H1 (cell line): Measurements from ENCODE around the gene CLIP4. TPM values are rescaled to one million over a fixed set of nuclear protein-coding genes. Genes with fewer than 3 reads are reported as not detected.

Experiments
- CTCF ChIA-PET: fragments of 300-600 bp; sonication (Branson Sonifier 250); formaldehyde crosslinking; loops from one replicate; lab custom pipeline; 2021; ENCODE audit not compliant: partially characterized antibody; lab: Charles Lee
- POLR2A ChIA-PET: fragments of 300-600 bp; sonication (Branson Sonifier 250); formaldehyde crosslinking; loops from one replicate; lab custom pipeline; 2021; ENCODE audit warnings: inconsistent platforms; ENCODE audit not compliant: partially characterized antibody; lab: Charles Lee
- DNase-seq, 2 experiments: peaks; one replicate each; pipeline versions ENCODE4 v3.0.0 to v3.0.0-alpha.2; 2010 to 2022; ENCODE audit warnings: low spot score in 2 of 2, low read depth in 1 of 2, mixed read lengths in 1 of 2
- FAIRE-seq: peaks from 2 replicates; lab custom pipeline; 2011; peaks lifted over from hg19 to GRCh38; lab: Jason Lieb, UNC
- H2AFZ ChIP-seq: 2 replicates; pipeline ENCODE4 v1.8.1; 2012; ENCODE audit warnings: low read length, inconsistent platforms
- H2AK5ac ChIP-seq: 2 replicates; pipeline ENCODE4 v1.6.1; 2013; ENCODE audit warnings: low read depth, low read length
- H2BK120ac ChIP-seq: replicated peaks from 2 replicates; pipeline ENCODE3; 2013; ENCODE audit warnings: low read depth, low read length, inconsistent platforms
- H2BK12ac ChIP-seq: 2 replicates; pipeline ENCODE4 v1.6.1; 2013; ENCODE audit warnings: low read depth, low read length
- H2BK15ac ChIP-seq: 2 replicates; pipeline ENCODE4 v1.6.1; 2013; ENCODE audit warnings: low read length
- H2BK20ac ChIP-seq: 2 replicates; pipeline ENCODE4 v1.6.1; 2013; ENCODE audit warnings: low read length
- H2BK5ac ChIP-seq: 2 replicates; pipeline ENCODE4 v1.6.1; 2013; ENCODE audit warnings: low read depth, low read length
- H3K14ac ChIP-seq: 2 replicates; pipeline ENCODE4 v1.6.1; 2013; ENCODE audit warnings: inconsistent platforms; ENCODE audit not compliant: insufficient read length
- H3K18ac ChIP-seq: 2 replicates; pipeline ENCODE4 v1.6.1; 2013; ENCODE audit warnings: low read length; ENCODE audit errors: extremely low read depth
- H3K23ac ChIP-seq: 2 replicates; pipeline ENCODE4 v1.6.1; 2013; ENCODE audit warnings: inconsistent platforms; ENCODE audit not compliant: insufficient read length
- H3K23me2 ChIP-seq: 2 replicates; pipeline ENCODE4 v1.6.1; 2013; ENCODE audit warnings: low read depth, low read length
- H3K27ac ChIP-seq: 2 replicates; pipeline ENCODE4 v1.6.1; 2011; ENCODE audit warnings: low read depth, low read length, inconsistent platforms
- H3K27me3 ChIP-seq, 4 experiments: replicated peaks in 1 of 4; 1 replicate in 1 of 4; 2 replicates in 3 of 4; pipeline versions ENCODE4 v1.6.1 to v1.8.1; 2011 to 2013; ENCODE audit warnings: low read length in 3 of 4, mild to moderate bottlenecking in 3 of 4, inconsistent platforms in 2 of 4, mixed read lengths in 2 of 4, moderate library complexity in 1 of 4; ENCODE audit not compliant: control insufficient read depth in 3 of 4, insufficient read depth in 3 of 4; ENCODE audit errors: extremely low read depth in 1 of 4
- H3K36me3 ChIP-seq, 4 experiments: 2 replicates each; pipeline versions ENCODE4 v1.6.1 to v1.8.1; 2011 to 2013; ENCODE audit warnings: mild to moderate bottlenecking in 4 of 4, low read length in 3 of 4, moderate library complexity in 2 of 4, control low read depth in 1 of 4, inconsistent platforms in 1 of 4; ENCODE audit not compliant: insufficient read depth in 4 of 4, control insufficient read depth in 2 of 4
- H3K4ac ChIP-seq: replicated peaks from 2 replicates; pipeline ENCODE3; 2013; ENCODE audit warnings: low read length, low read depth, mixed read lengths, inconsistent platforms; ENCODE audit not compliant: insufficient read length
- H3K4me1 ChIP-seq, 4 experiments: replicated peaks in 1 of 4; 1 replicate in 1 of 4; 2 replicates in 3 of 4; pipeline versions ENCODE4 v1.6.1 to v1.8.1; 2011 to 2013; ENCODE audit warnings: low read length in 3 of 4, inconsistent platforms in 2 of 4, mixed read lengths in 1 of 4; ENCODE audit not compliant: insufficient read depth in 4 of 4, control insufficient read depth in 3 of 4
- H3K4me2 ChIP-seq, 2 experiments: 2 replicates each; pipeline versions ENCODE4 v1.6.1 to v1.8.1; 2011 to 2013; ENCODE audit warnings: low read depth in 2 of 2, low read length in 2 of 2, control low read depth in 1 of 2, inconsistent platforms in 1 of 2, mild to moderate bottlenecking in 1 of 2; ENCODE audit not compliant: insufficient read depth in 1 of 2
- H3K4me3 ChIP-seq, 4 experiments: fragments of 200-600, 300-600 bp in 1 of 4; sonication (generic), shearing (Covaris generic), sonication (Bioruptor Twin) in 1 of 4; 2 replicates each; pipeline versions ENCODE4 v1.5.1 to v1.8.1; 2011 to 2016; ENCODE audit warnings: low read length in 4 of 4, low read depth in 3 of 4, control low read depth in 2 of 4, inconsistent platforms in 2 of 4, mild to moderate bottlenecking in 2 of 4, mixed read lengths in 1 of 4, moderate library complexity in 1 of 4; ENCODE audit not compliant: insufficient read depth in 2 of 4; ENCODE audit errors: extremely low read depth in 1 of 4
- H3K56ac ChIP-seq: replicated peaks from 2 replicates; pipeline ENCODE3; 2013; ENCODE audit warnings: low read depth, mild to moderate bottlenecking, mixed read lengths, low read length, inconsistent platforms; ENCODE audit not compliant: insufficient read length
- H3K79me1 ChIP-seq: 2 replicates; pipeline ENCODE4 v1.6.1; 2013; ENCODE audit warnings: low read depth, low read length, control low read depth
- H3K79me2 ChIP-seq, 2 experiments: 2 replicates each; pipeline versions ENCODE4 v1.6.1 to v1.8.1; 2012 to 2013; ENCODE audit warnings: low read length in 2 of 2, mild to moderate bottlenecking in 2 of 2, inconsistent platforms in 1 of 2; ENCODE audit not compliant: insufficient read depth in 2 of 2, control insufficient read depth in 1 of 2
- H3K9ac ChIP-seq, 4 experiments: replicated peaks in 1 of 4; 1 replicate in 1 of 4; 2 replicates in 3 of 4; pipeline versions ENCODE4 v1.6.1 to v1.8.1; 2011 to 2013; ENCODE audit warnings: low read depth in 3 of 4, low read length in 3 of 4, control low read depth in 2 of 4, mild to moderate bottlenecking in 2 of 4, moderate library complexity in 2 of 4, inconsistent platforms in 1 of 4; ENCODE audit errors: extremely low read depth in 1 of 4
- H3K9me3 ChIP-seq, 2 experiments: 2 replicates each; pipeline versions ENCODE4 v1.6.1 to v1.8.1; 2012 to 2013; ENCODE audit warnings: mild to moderate bottlenecking in 2 of 2, moderate library complexity in 2 of 2, control low read depth in 1 of 2, inconsistent platforms in 1 of 2, low read depth in 1 of 2, low read length in 1 of 2, mixed read lengths in 1 of 2; ENCODE audit not compliant: insufficient read depth in 2 of 2
- H4K20me1 ChIP-seq, 2 experiments: replicated peaks in 1 of 2; 2 replicates each; pipeline versions ENCODE3 to v1.8.1; 2011 to 2013; ENCODE audit warnings: inconsistent platforms in 2 of 2, low read length in 2 of 2, mild to moderate bottlenecking in 1 of 2; ENCODE audit not compliant: insufficient read depth in 2 of 2, control insufficient read depth in 1 of 2
- H4K5ac ChIP-seq: 2 replicates; pipeline ENCODE4 v1.6.1; 2013; ENCODE audit warnings: low read length, low read depth, mixed read lengths, inconsistent platforms; ENCODE audit not compliant: insufficient read length
- H4K8ac ChIP-seq: 2 replicates; pipeline ENCODE4 v1.8.0; 2013; ENCODE audit warnings: mild to moderate bottlenecking, moderate library complexity, low read length, inconsistent platforms; ENCODE audit not compliant: insufficient read depth; ENCODE audit errors: extremely low read depth
- H4K91ac ChIP-seq: replicated peaks from 2 replicates; pipeline ENCODE3; 2013; ENCODE audit warnings: low read length, mixed read lengths, inconsistent platforms; ENCODE audit not compliant: insufficient read length
- CEBPB ChIP-seq: IDR thresholded peaks from 2 replicates; pipeline ENCODE4 v1.6.1; 2012; ENCODE audit warnings: low read depth, low read length
- CREB1 ChIP-seq: IDR thresholded peaks from 2 replicates; pipeline ENCODE4 v1.6.1; 2012; ENCODE audit warnings: inconsistent platforms
- GTF2F1 ChIP-seq: IDR thresholded peaks from 2 replicates; pipeline ENCODE4 v1.6.1; 2012; ENCODE audit warnings: low read depth, low read length, improper control_type of control experiment, borderline replicate concordance
- KDM4A ChIP-seq: IDR thresholded peaks from one replicate; pipeline ENCODE4 v1.7.1; 2012; ENCODE audit warnings: low read depth, mild to moderate bottlenecking, moderate library complexity, low read length, inconsistent platforms; ENCODE audit not compliant: severe bottlenecking
- MAX ChIP-seq: IDR thresholded peaks from 2 replicates; pipeline ENCODE4 v1.6.1; 2012; ENCODE audit warnings: inconsistent platforms
- NANOG ChIP-seq: IDR thresholded peaks from 2 replicates; pipeline ENCODE4 v1.6.1; 2011; ENCODE audit warnings: low read length, low read depth, mild to moderate bottlenecking, inconsistent platforms; ENCODE audit not compliant: insufficient read depth, poor library complexity, severe bottlenecking
- POLR2A ChIP-seq, 2 experiments: IDR thresholded peaks; 1 replicate in 1 of 2; 2 replicates in 1 of 2; pipeline ENCODE4 v1.6.1; 2011; ENCODE audit warnings: low read depth in 2 of 2, low read length in 2 of 2, mild to moderate bottlenecking in 2 of 2; ENCODE audit errors: control extremely low read depth in 1 of 2
- RBBP5 ChIP-seq: IDR thresholded peaks from 2 replicates; pipeline ENCODE4 v1.7.1; 2012; ENCODE audit warnings: low read depth, mild to moderate bottlenecking, inconsistent platforms, low read length, moderate library complexity, borderline replicate concordance
- RNF2 ChIP-seq: fragments of 200-900, 300-1000 bp; sonication (generic); IDR thresholded peaks from 2 replicates; pipeline ENCODE4 v1.7.1; 2016; ENCODE audit warnings: borderline replicate concordance, low read depth, mild to moderate bottlenecking, antibody characterized with exemption, low read length; ENCODE audit not compliant: poor library complexity, severe bottlenecking; ENCODE audit errors: missing control alignments
- SP1 ChIP-seq: IDR thresholded peaks from 2 replicates; pipeline ENCODE4 v1.6.1; 2011; ENCODE audit warnings: low read depth, low read length
- SRF ChIP-seq: IDR thresholded peaks from 2 replicates; pipeline ENCODE4 v1.6.1; 2011; ENCODE audit warnings: mild to moderate bottlenecking, low read depth, low read length, moderate library complexity
- TCF12 ChIP-seq: IDR thresholded peaks from 2 replicates; pipeline ENCODE4 v1.6.1; 2011; ENCODE audit warnings: low read depth, mild to moderate bottlenecking, low read length
- TEAD4 ChIP-seq: IDR thresholded peaks from 2 replicates; pipeline ENCODE4 v1.6.1; 2012; ENCODE audit warnings: low read depth, low read length, inconsistent platforms, mixed read lengths
- WGBS, 2 experiments: shearing (Covaris generic) in 1 of 2; methylation state at CpG; one replicate each; pipeline versions ENCODE4 v1.1.6 to v1.1.7; 2013 to 2015; ENCODE audit warnings: low lambda C conversion rate in 2 of 2, mixed read lengths in 2 of 2, inconsistent platforms in 1 of 2, low coverage in 1 of 2, missing lambda C conversion rate in 1 of 2; ENCODE audit not compliant: insufficient replicate concordance in 2 of 2, insufficient coverage in 1 of 2, insufficient read length in 1 of 2; ENCODE audit errors: extremely low coverage in 1 of 2, missing lambda C conversion rate in 1 of 2; 5-methylcytosine and 5-hydroxymethylcytosine counted together
- polyA plus RNA-seq, 7 experiments: library from polyadenylated mRNA; depleted of rRNA in 3 of 7; stranded (reverse) in 5 of 7; unstranded in 2 of 7; fragments of >200 nt in 5 of 7; fragments of 200-250 nt in 2 of 7; gene quantifications; 1 replicate in 5 of 7; 2 replicates in 1 of 7; 4 replicates in 1 of 7; pipeline versions ENCODE4 v1.2.1 to v1.2.3, GENCODE V29; 2011 to 2013; ENCODE audit warnings: missing spikeins in 2 of 7, mixed read lengths in 2 of 7
- total RNA-seq: library from RNA; stranded (reverse); fragmentation: NEBNext Ultra II Directional; extraction: Animal tissue kit (Norgen Biotek cat#: 25700); gene quantifications from 2 replicates; pipeline ENCODE4 v1.2.1, GENCODE V29; 2021

Gene CLIP4
- total and polyA plus RNA-seq, 2 of the 8 experiments (the other 6 are each of a cell fraction or from before 2014, with no cell fraction given), result 0.08 to 0.09 TPM

DNA sequence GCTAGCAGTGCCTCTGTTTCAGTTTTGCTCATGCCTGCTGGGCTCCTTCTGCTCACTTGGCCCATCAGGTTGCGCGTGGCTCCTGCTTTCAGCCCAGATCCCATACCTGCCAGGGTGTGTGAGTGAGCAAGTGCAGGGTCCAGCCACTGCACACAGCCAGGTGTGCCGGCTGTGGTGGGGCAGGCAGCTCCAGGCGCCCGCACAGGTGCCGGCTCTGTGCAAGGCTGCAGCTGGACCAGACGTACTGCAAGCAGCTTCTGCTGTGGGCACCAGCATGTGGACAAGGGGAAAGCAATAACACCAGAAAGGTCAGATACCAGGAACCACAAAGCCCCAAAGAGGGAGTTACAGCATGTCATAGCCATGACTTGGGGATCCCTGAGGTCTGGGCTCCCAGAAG lies 35.3 kb upstream of the CLIP4 start:
- no peak for FAIRE-seq
- Histone ChIP-seq H3K9me3 (no peaks in the 10 kb centered on the region), H3K4me3 (no peak overlapping the region), H3K27ac (no peak overlapping the region), H2BK12ac (no peak overlapping the region), H3K4me2 (no peak overlapping the region), H3K56ac (no peak overlapping the region), H3K4ac (no peak overlapping the region), H3K79me1 (no peaks in the 10 kb centered on the region), H3K36me3 (no peaks in the 10 kb centered on the region), H3K9ac (no peak overlapping the region), H2BK5ac (no peak overlapping the region), H2BK20ac (no peak overlapping the region), H3K18ac (no peak overlapping the region), H3K79me2 (no peaks in the 10 kb centered on the region), H2BK120ac (no peak overlapping the region), H4K5ac (no peak overlapping the region), H2AFZ (no peak overlapping the region), H4K91ac (no peak overlapping the region), H3K23ac (no peak overlapping the region), H4K8ac (no peak overlapping the region), H2BK15ac (no peak overlapping the region), H3K4me1 (no peaks in the 10 kb centered on the region), H4K20me1 (no peaks in the 10 kb centered on the region), H3K23me2 (no peaks in the 10 kb centered on the region), H3K14ac (no peak overlapping the region), H2AK5ac (no peak overlapping the region), H3K27me3 (no peaks in the 10 kb centered on the region)
- CTCF ChIA-PET, result interaction anchor here (1.2 to 1.5 kb wide), 3 partner anchors 10 to 68 kb away, joined by 3 to 4 read pairs (median 3); no protein-coding TSS in a partner anchor
- POLR2A ChIA-PET, result no interaction called here
- TF ChIP-seq GTF2F1 (no peak), SP1 (no peak), CEBPB (no peak), MAX (no peak), TEAD4 (no peak), RNF2 (no peak), CREB1 (no peak), KDM4A (no peak), RBBP5 (no peak), TCF12 (no peak), NANOG (no peak), SRF (no peak), POLR2A (IDR thresholded peaks at IDR 0.05; ENCODE audit: control extremely low read depth in 1 of 2, low read depth in 2 of 2, low read length in 2 of 2) (no peak)
- 97% methylated on average over 7 of the region's 7 CpGs; no CpG with 5 or more reads in 1 of the 2 experiments for WGBS, 2 experiments
- no peak for DNase-seq
